GM19324 (cell line): ENCODE measurements around the gene CIDEB.

ENCODE experiments used
- ATAC-seq: cut with Tn5 transposase; IDR thresholded peaks from one replicate; pipeline ENCODE4 v1.9.1; 2021; ENCODE audit warnings: mild to moderate bottlenecking, moderate library complexity; ENCODE audit not compliant: unreplicated experiment, low FRiP score

The CIDEB gene

DNA sequence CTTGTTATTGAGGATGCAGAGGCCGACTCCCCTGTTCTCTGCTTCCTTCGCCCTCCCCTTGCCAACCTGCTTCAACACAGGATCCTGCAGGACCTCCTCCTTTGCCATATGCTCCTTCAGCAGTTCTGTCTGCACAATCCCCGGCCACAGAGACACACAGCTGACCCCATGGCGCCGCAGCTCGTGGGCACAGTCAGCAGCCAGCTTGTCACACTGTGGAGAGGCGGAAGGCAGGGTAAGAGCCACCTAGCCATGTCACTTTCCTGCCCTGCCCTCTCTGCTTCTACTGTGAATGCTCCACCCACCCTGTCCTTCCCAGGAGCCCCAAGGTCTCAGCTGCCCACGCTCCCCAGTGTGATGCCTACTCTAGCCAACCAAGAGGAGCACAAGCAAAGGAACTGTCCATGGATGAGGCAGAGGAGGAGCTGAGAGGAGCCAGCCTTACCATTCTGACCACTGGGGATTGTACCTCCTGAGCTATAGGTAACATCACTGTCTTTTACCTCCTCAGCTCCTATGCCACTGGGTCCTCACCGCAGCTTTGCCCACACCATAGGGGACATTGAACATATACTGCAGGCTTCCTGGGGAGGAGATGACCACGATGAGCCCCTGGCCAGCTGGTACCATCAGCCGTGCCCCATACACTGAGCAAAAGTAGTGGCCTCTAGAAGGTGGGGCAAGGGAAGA is 15.5 kb downstream of the CIDEB start:
- ATAC-seq, result no peak

DNA sequence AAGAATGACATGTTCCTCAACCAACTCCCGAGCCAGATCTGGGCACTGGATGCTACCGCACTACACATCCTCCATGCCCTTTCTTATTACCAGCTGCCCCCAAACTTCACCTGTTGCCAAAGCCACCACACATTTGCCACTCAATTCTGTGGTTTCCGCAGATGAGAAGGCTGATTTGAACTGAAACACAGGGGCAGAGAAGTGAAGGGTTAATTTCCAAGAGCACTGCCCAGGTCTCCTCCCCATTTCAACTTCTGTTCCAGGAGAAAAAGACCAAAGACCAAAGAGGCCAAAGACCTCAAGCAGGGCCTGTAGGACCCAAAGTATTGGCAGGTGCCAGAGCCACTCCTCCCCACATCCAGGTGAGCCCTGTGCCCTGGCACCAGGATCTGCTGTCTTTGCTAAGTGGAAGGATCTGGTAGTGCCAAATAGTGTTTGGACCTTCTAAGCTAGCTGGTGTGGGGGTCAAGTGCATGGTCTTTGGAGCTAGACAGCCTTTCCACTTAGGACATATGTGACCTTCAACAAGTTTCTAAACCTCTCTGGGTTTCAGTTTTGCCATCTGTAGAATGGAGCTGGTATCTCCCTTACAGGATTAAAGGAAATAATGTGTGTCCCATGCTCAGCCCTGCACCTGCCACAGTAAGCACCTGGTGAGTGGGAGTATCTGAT is 16.2 kb downstream of the CIDEB start:
- no peak for ATAC-seq

DNA sequence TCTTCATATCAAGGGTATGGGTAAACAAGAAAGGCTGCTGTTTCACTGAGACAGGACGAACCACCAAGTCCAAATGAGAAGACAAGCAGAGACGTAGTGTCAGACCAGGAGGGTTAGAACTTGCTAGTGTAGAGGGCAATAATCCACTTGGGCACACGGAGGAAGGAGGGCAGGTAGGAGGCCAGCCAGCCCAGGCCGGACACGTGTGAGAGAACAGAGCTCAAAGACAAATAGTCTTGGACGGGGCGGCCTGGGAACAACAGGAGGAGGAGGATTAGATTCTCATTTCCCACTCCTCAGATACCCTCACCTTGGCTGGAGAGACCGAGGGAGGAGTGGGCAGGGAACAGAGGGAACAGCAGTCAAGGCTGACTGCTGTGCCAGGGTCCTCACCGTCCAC is 17.0 kb downstream of the CIDEB start:
- no peak for ATAC-seq

DNA sequence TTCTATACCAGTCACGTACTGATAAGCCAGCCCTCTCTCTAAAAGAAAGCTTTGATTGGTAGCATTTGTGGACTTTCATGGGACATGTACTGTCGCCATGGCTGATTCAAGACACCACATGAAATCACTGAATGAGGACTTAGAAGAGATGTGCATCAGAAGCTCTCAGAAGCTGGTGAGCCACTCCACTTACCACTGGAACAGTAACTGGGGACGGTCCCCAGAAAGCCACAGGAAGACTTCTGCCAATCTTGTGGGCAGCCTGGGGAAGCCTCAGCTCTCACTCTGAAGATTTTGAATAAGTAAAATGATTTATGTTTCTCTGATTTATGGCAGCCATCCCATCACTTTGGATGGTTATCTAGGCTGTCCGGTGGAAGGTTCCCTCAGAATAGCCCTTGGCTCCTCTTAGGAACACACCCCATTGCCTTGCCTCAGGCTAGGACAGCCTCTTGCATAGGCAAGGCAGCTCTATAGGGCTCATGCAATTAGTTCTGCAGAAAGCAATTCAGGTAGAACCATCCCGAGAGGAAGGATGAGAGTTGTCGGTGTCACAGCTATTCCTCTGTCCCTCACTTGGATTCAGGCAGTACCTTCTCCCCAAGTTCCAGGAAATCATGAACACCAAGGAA is 18.0 kb downstream of the CIDEB start:
- ATAC-seq, result no peak

DNA sequence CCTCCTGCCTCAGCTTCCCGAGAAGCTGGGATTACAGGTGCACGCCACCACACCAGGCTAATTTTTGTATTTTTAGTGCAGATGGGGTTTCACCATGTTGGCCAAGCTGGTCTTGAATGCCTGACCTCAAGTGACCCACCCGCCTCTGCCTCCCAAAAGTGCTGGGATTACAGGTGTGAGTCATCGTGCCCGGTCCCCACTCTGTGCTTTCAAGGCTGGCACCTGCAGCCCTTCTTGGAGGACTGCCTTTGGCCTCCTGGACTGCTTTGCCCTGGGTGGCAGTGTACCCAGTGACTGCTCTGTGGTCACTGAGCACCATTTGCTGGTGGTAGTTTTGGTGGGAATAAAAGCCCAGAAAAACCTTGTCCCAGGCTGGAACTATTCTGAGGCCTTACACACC is 20.8 kb downstream of the CIDEB start:
- no peak for ATAC-seq

DNA sequence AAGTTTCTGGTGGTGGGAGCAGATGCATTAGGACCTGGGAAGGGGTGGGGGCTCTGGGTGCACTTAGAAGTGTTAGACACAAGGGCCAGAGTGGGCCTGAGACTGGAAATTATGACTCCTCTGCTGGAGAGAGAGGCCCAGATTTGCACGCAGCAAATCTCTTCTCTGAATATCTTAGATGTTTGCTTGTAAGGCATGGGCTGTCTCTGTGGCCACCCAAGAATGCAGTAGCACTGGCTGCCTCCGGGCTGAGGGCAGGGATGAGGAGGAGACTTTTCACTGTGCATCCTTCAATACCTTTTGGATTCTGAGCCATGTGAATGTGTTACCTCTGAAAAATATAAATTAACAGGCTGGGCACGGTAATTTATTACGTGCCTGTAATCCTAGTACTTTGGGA is 22.4 kb downstream of the CIDEB start:
- no peak for ATAC-seq

DNA sequence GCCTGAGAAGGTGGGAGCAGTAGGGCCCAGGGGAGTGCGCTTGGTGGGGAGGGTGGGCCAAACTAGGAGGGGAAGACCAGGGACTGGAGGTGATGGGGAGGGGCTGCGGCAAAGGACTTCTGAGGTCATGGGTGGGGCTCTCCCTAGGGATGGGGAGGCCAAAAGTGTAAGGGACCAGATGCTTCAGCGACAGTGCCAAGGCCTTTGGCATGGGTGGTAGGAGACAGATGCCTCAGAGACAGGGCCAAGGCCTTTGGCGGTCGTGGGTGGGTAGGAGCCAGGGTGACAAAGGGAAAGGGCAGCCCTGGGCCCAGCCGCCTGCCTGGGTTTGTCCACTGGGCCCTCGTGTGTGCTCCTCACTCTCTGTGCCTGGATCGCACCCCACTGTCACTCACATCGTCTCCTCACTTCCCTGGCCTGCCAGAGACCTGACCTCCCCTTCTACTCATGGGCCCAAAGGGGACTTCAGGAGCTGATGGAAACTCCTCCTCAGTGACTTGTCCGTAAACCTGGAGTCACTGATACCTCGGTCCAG is 23.2 kb downstream of the CIDEB start:
- ATAC-seq, result no peak

DNA sequence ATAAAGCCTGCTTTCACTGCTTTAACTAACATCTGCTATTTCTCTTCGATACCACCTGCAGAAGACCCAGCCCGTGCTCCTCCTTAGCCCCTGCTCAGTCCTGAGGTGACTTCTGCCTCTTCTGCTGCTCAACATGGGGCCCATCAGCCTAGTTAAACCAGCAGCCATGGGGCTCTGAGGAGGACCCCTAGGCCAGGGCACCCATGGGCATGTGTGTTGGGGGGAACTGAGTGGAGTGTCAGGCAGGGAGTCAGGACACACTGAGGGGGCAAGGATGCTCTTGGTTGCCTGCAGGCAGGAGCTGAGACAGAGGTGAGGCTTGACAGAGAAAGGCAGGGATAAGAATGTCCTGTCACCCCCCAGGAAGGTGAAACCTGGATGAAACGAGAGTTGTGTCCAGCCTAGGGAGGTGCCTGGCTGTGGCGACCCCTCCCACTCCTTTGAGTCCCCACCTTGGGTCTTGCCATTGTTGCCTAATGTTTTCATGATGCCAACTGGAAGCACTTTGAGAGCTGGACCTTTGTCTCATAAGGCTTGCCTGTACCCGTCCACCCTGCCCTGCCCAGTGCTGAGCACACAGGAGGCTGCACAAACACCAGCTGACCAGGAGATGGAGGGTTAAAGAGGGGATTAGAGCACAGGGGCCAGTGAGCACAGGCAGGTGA is 23.8 kb downstream of the CIDEB start:
- ATAC-seq, result no peak

DNA sequence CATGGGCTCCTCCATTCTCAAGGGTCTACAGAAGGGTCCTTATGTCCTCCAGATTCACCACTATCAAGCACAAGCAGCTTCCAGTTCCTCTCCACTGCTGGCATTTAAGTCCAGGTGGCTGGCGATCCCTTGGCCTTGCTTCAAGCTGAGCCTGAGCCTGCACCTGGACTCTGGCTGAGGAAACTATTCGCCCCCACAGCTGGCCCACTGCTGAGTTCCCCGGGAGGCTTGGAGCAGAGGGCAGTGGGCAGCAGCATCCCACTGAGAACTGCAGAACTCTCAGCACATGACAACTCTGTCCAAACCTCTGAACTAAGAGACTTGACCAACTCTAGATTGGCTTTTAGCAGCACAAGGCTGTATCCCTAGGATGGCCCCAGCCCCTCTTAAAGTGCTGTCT is 25.0 kb downstream of the CIDEB start:
- ATAC-seq, result no peak

DNA sequence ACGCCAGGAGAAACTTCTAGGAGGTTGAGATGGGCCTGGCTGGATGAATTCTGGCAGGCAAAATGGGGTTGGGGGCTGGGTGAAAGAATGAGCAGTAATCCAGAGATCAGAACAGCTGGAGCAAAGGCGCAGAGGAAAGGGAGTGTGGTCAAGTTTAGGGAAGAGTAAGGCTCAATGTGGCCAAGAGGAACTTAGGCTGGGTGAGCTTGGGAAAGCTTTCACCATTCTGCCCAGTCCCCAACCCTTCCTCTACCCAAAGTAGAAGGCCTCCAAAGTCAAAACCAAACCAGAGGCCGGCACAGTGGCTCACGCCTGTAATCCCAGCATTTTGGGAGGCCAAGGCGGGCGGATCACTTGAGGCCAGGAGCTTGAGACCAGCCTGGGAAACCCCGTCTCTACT is 26.1 kb downstream of the CIDEB start:
- no peak for ATAC-seq

DNA sequence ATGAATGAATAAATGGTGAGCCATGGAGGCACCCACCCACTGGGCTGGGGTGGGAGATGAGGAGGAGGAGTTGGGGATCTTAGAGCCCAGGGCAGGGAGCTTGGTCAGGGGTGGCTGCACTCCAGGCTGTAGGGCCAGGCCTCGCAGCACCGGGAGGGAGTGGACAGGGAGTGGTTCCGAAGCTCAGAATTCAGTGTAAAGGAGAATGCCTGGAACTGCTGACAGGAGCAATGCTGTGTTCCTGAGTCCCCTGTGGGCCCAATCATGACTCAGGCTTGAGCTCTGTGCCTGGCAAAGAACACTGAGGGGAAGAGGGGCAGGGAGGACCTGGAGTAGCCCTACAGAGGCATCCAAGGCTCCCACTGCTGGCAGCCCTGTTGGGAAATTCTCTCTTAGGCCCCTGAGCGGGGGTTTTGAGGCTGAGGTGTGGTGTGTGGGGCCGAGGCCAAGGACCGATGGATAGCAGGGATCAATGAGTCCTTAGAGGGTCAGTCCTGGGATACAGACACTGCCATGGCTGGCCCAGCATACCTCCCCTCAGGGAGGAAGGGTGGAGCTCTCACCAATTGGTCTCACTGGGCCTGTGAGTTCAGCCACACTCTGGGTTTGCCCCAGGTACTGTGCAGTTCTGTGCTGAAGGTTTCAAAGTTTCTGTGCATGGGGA is 26.8 kb downstream of the CIDEB start:
- no peak for ATAC-seq

DNA sequence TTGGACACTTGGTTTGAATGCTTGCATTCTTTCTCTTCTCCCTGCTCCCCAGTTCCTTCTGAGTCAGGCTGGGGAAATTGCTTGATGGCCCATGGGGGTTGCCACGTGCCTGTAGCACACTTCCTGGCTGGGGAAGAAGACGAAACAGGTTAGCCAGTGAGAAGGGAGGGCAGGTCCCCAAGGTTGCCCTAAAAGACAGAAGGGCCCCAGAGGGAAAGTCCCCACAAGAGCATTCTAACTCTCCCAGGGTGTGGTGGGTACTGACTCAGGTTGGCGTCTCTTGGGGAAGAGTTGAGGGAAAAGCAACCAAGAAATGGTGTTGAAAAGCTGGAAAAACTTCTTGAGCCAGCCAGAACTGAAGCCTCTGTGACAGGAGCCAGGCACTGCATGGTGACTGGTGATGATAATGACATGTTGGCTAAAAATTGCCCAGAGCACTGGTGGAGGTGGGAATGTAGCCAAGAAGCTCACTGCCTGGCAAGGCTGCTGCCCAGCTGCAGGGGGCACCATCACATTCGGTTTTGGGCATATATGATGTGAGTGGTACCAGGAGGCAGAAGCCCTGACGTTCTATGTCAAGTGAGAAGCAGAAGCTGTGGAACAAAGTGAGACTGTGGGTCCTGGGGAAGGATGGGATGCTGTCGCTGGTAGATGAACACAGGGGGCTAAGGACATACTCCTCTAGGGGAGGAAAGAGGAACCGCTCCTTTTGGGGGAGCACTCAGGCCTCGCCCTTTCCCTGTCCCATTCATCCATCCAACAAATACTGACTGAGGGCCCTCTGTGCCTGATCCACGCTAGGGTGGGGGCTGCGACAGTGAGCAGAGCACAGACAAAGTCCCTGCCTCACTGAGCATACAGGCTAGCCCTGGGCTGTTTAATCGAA is 28.2 kb downstream of the CIDEB start:
- ATAC-seq, result no peak

DNA sequence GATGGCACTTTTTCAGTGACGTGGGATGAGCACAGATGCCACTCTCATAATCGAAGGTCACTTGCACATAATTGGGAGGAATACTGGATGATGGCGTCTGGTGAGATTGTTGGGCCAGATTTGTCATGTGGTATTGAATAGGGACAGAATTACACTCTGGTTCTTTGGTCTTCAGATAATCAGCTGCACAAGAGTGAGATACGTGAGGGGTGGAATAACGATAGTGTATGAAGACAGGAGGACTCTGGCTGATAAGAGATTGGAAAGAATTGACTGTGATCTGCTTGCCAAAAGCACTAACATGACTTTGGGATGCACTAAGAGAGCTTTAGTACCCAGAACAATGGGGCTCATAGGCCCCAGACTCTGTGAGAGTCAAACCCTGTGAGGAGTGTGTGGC is 29.4 kb downstream of the CIDEB start:
- ATAC-seq, result no peak

DNA sequence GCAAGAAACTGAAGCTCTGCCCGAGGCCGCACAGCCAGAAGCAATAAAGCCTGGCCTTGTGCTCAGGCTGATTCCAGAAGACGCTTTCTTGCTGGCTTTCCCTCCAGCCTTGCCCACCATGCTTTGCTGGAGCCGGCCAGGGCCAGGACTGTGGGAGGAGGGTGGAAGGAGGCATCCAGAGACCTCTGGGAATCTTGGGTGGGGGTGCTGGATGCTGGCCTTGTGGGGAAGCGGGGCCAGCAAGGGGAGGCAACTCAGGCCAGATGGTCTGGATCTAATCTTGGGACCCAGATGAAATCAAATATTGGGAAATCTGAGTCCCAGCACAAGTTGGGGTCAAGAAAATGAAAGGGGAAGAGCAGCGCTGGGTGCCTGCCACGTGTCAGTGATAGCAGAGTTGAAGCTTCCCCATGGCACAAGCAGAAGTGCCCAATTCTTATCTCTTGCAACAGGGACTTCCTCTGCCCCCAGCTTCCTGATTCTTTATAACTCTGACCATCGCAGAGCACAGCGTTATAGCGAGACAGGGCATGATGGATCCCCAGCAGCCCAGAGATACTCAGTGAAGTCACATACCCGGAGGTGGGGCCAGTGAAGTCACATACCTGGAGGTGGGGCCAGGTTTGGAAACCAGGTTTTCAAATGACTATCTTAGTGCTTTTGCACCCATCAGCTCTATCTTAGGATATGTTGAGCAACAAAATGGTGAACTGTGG is 30.0 kb downstream of the CIDEB start:
- no peak for ATAC-seq

DNA sequence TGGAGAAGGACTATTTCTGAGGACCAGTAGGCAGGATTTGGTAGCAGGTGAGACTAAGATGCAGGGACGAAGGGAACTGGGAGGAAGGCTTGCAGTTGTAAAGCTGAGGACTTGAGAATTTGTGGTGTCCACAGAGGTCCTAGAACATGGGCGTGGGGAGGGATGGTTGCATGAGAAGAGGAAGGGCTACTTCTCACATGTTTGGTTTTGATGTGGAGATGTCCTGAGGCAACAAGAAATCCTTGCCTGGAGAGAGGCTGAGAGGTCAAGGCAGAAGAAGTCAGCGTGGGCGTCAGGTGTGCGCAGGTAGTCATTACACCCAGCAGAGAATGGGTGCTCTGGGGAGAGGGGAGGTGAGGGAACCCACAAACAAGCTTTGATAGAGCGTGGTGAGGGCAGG is 30.7 kb downstream of the CIDEB start:
- no peak for ATAC-seq

DNA sequence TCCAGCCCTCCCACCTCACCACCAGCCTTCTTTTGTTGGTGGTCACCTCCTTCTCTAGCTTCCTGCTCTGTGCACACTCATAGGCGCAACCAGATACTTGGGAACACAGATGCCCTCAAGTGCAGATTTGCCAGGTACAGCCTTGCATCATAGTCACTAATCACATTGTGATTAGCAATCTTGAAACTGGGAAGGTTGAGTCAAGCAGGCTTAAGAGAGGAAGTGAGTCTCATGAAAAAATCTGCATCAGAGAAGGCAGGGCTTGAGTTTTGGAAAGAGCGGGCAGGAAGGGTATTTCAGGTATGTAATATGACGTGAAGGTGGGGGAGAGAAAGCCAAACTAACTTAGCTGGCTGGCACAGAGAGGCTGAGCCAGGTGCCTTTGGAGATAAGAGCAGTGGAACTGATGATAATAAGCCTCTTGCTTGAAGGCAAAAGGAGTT is 33.7 kb downstream of the CIDEB start:
- ATAC-seq, result no peak

DNA sequence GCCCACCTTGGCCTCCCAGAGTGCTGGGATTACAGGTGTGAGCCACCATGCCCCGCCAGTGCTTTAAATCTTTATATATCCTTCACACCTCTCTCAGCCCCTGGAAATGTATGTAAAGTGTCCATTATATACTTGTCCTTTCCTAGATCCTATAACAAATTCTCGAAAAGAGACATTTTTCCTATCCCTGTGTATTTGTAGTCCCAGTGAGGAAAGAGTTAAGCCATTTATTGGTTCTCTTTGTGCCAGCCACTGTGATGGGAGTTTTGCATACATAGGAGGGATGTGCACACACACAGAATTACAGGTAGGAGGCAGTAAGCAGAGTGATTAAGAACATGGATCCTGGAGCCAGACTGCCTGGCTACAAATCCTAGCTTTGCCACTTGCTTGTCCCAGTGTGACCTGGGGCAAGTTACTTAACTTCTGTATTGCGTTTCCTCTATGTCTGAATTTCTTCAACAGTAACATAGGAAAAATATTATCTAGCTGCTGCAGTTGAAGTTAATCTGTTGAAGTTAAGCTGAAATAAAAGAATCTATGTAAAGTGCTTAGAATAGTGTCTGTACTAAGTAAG is 34.3 kb downstream of the CIDEB start:
- no peak for ATAC-seq

DNA sequence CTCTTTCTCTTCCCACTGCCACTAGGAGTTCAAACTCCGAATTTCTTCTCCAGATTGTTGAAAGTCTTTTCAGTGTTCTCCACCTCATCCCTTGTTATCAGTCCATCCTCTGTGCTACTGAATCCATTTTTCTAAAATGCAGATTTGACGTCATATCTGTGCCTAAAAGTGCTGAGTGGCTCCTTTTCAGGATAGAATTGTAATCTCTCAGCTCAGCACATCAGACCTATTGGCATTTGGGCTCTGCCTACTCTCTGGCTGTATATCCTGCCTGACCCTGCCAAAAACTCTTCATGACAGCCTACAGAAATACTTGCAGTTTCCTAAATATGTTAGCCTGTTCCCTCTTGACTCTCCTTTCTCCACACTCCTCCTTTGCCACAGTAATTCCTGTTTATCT is 35.3 kb downstream of the CIDEB start:
- no peak for ATAC-seq

DNA sequence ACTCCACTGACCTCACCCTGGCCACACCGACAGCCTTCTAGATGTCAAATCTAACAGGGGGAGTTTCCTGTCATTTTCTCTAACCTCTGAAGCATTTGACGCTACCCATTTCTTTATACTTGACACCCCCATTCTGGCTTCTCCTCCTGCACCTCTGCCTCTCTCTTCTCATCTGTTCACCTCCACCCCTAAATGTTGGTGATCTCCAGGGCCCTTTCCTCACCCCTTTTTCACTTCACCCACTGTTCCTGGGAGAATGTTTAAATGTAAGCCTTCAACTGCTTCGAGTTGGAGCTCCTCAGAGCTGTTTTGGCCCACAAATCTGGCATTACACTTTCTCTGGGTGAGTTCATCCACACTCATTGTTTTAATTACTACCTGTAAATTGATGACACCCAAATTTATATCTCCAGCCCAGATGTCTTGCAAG is 35.9 kb downstream of the CIDEB start:
- no peak for ATAC-seq
